Spleen (tissue), 7 donors: ENCODE measurements around the gene OR56A1.

ENCODE experiments used
- CTCF ChIP-seq, 11 experiments: fragments of 200-600 bp in 7 of 11; fragments of 450-650 bp in 4 of 11; sonication (generic) in 4 of 11; IDR thresholded peaks in 8 of 11; conservative IDR thresholded peaks in 3 of 11; 1 replicate in 7 of 11; 2 replicates in 4 of 11; pipeline versions ENCODE4 v1.4.0 to v1.8.0; 2016 to 2021; ENCODE audit warnings: antibody characterized with exemption in 11 of 11, inconsistent platforms in 4 of 11, mild to moderate bottlenecking in 1 of 11
- POLR2A ChIP-seq, 3 donors: fragments of 450-650 bp; IDR thresholded peaks; one replicate each; pipeline ENCODE4 v1.5.1; 2017; ENCODE audit warnings: antibody characterized with exemption in 3 of 3, mild to moderate bottlenecking in 1 of 3
- POLR2AphosphoS5 ChIP-seq, 3 donors: sonication (generic); formaldehyde crosslinking; IDR thresholded peaks; one replicate each; pipeline ENCODE4 v1.5.1; 2017; ENCODE audit warnings: antibody characterized with exemption in 3 of 3
- donor health status: DM: no; HTN: no; CAD: no; lungs with moderate emphysema.
- donor health status: DM: no; HTN: no; CAD: no.
- donor health status: DM: no; HTN: no; CAD: no.

- TF ChIP-seq CTCF (IDR thresholded peaks at IDR 0.05 in 8 of 11, conservative IDR thresholded peaks at IDR 0.05 in 3 of 11) (no peak), POLR2AphosphoS5 (IDR thresholded peaks at IDR 0.05) (no peak), POLR2A (IDR thresholded peaks at IDR 0.05) (no peak)
These were observed 18.4 kb downstream of the OR56A1 start for GRCh38 chr11:6012035-6012668.
